ENCODE measurements around the gene CBX8. TPM values are rescaled to one million over a fixed set of nuclear protein-coding genes. Genes with fewer than 3 reads are reported as not detected.
A peak's percentile ranks its signal among the peaks of the same experiment; 100 is the strongest.

The CBX8 gene
- total and polyA plus RNA-seq, 2 donors (not counting 3 experiments of a cell fraction or from before 2014, with no cell fraction given) = 0.69 to 3.1 TPM

DNA sequence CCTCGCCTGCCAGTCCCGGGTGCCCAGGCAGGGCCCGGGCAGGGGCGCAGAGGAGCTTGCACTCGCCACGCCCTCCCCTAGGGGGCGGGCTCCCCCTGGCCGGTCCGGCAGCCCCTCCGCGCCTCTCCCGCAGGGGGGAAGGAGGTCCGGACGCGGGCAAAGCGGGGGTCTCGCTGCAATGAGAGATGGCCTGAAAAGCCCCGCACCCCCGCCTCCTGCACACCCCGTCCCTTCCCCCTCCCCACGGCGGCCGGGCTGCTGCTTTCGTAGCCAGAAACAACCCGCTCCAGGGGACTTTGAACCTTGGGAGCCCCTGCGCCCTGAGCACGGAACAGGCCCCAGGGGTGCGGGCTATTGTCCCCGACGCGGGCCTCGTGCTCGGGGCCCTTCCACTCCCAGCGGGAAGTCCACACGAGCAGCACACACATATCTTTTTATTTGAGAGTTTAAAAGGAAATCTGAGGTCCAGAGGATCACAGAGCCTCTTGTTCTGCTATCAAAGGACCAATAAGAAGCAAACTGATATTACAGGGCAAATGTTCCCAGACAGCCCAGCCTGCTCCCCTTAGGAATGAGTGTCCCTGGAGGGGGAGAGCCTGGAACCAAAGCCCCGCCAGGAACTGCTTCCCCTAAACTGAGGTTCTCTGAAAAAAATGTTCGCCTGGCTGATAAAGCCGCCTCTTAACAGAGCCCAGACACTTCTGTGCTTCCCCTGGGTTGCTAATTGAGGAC is 48.2 kb upstream of the CBX8 start:
- H3K4me3 ChIP-seq (replicated peaks in 1 of 3; ENCODE audit: insufficient read depth in 1 of 3, low read depth in 1 of 3, low read length in 3 of 3) = no peak overlapping the region
- H3K4me1 ChIP-seq (ENCODE audit: control insufficient read depth, extremely low read depth, insufficient read depth, low read length) = peaks cover 11% of the 10 kb centered on the region
- no peaks in the 10 kb centered on the region for H3K9me3 ChIP-seq (replicated peaks; ENCODE audit: control insufficient read depth, insufficient read depth, low read length)
- dilution Hi-C loops (cut with MboI; ENCODE audit: extremely low pct_ligation_motif_present, low sequenced_read_pairs) = no loop called here
- H3K4me2 ChIP-seq (ENCODE audit: insufficient read depth, low read length) = no peak overlapping the region
- no peak for TF ChIP-seq EZH2 (IDR thresholded peaks at IDR 0.05; ENCODE audit: borderline replicate concordance, low read depth, low read length, severe bottlenecking)
- TF ChIP-seq, protein P1, sequence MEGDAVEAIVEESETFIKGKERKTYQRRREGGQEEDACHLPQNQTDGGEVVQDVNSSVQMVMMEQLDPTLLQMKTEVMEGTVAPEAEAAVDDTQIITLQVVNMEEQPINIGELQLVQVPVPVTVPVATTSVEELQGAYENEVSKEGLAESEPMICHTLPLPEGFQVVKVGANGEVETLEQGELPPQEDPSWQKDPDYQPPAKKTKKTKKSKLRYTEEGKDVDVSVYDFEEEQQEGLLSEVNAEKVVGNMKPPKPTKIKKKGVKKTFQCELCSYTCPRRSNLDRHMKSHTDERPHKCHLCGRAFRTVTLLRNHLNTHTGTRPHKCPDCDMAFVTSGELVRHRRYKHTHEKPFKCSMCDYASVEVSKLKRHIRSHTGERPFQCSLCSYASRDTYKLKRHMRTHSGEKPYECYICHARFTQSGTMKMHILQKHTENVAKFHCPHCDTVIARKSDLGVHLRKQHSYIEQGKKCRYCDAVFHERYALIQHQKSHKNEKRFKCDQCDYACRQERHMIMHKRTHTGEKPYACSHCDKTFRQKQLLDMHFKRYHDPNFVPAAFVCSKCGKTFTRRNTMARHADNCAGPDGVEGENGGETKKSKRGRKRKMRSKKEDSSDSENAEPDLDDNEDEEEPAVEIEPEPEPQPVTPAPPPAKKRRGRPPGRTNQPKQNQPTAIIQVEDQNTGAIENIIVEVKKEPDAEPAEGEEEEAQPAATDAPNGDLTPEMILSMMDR (IDR thresholded peaks at IDR 0.05; ENCODE audit: extremely low read depth in 1 of 2, insufficient read depth in 1 of 2, low read depth in 1 of 2, low read length in 2 of 2) = peak; percentile 56 to 88
- TF ChIP-seq GATA2 (IDR thresholded peaks at IDR 0.05; ENCODE audit: insufficient read depth, insufficient read length, low read depth, low read length) = no peak
- TF ChIP-seq POLR2A (IDR thresholded peaks at IDR 0.05; ENCODE audit: low read depth, low read length) = no peak
- TF ChIP-seq, protein P2, sequence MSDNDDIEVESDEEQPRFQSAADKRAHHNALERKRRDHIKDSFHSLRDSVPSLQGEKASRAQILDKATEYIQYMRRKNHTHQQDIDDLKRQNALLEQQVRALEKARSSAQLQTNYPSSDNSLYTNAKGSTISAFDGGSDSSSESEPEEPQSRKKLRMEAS (IDR thresholded peaks at IDR 0.05; ENCODE audit: insufficient read depth, insufficient read length) = no peak
- TF ChIP-seq MYC (IDR thresholded peaks at IDR 0.05; ENCODE audit: low read depth, low read length) = no peak
- TF ChIP-seq POLR2AphosphoS5 (IDR thresholded peaks at IDR 0.05; ENCODE audit: insufficient read depth, low read depth, low read length) = no peak
- TF ChIP-seq JUN (IDR thresholded peaks at IDR 0.05; ENCODE audit: borderline replicate concordance, insufficient read depth, insufficient read length, low read depth) = no peak
- no peak overlapping the region for H2AFZ ChIP-seq (ENCODE audit: low read depth, low read length)
- no TSS peak for BruUV-seq (replicated peaks)
- H4K20me1 ChIP-seq (replicated peaks; ENCODE audit: control insufficient read depth, extremely low read depth, insufficient read depth, low read length) = no peaks in the 10 kb centered on the region
- POLR2A ChIA-PET = interaction anchor here (1.0 kb wide), 1 partner anchor 12 kb away, joined by 4 read pairs; no protein-coding TSS in a partner anchor
- no peaks in the 10 kb centered on the region for H3K36me3 ChIP-seq (ENCODE audit: control insufficient read depth in 2 of 2, extremely low read depth in 1 of 2, insufficient read depth in 2 of 2, low read length in 2 of 2)
- peak; percentile 70 for FAIRE-seq
- no peaks in the 10 kb centered on the region for H3K9me1 ChIP-seq (replicated peaks; ENCODE audit: control insufficient read depth, extremely low read depth, insufficient read depth, low read length)
- H3K9ac ChIP-seq (replicated peaks; ENCODE audit: extremely low read depth, insufficient read depth, low read length) = no peak overlapping the region
- H3K27ac ChIP-seq (ENCODE audit: insufficient read depth, low read depth, low read length) = no peak overlapping the region
- no peak for DNase-seq (ENCODE audit: low read depth, low spot score)
- intact Hi-C loops (cut with micrococcal nuclease) = loop anchor here (5.0 kb wide), 1 partner anchor 87 kb away; no protein-coding TSS in a partner anchor
- no peaks in the 10 kb centered on the region for H3K79me2 ChIP-seq (ENCODE audit: control insufficient read depth, insufficient read depth, low read length)
- CTCF ChIA-PET = interaction anchor here (0.5 to 2.7 kb wide), 37 partner anchors 8 to 279 kb away, joined by 3 to 26 read pairs (median 4); partner anchors contain the start of gene CBX8
- peaks cover 37 to 48% of the 10 kb centered on the region in 2 experiments for H3K27me3 ChIP-seq (ENCODE audit: control insufficient read depth in 2 of 2, insufficient read depth in 2 of 2, low read length in 2 of 2)
